Activated T-helper 1 cell treated with anti-CD3 and anti-CD28 coated beads, Interleukin-2, amount 50 U/mL, for 16 hours (primary cell): ENCODE data around the gene TMEM94.

Source experiments
- DNase-seq, 2 donors: peaks; one replicate each; pipeline ENCODE4 v3.0.0-alpha.2; 2020; ENCODE audit warnings: low read depth in 1 of 2, low spot score in 1 of 2

TMEM94 gene

DNA sequence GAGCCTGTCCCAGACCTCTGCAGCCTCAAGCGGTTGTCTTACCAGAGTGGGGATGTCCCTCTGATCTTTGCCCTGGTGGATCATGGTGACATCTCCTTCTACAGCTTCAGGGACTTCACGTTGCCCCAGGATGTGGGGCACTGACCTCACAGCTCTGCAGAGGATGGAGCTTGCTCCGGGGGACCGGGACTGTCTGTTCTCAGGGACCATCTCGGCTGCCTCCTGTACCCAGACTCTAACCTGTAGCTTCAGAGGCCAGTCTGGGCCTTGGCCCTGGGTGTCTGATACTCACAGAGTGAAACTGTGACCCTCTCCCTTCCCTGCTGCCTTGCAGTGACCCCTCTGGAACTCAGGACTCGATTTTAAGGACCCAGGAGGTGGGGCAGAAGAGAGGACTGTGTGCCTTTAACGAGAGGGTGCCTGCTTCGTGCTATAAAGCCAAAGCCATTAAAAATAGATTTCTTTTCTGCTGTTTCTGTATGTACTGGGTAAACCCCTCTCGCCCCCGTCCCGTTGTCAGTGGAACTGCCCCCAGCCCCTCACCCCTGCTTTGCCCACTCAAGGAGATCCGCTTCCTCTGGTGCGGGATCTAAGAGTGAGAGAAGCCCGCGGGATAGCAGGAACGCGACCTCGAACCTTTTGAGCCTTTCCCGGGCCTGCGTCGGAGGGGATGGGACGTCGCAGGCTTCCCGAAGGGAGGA, 68.0 kb downstream of the TMEM94 start:
- DNase-seq, result no peak

DNA sequence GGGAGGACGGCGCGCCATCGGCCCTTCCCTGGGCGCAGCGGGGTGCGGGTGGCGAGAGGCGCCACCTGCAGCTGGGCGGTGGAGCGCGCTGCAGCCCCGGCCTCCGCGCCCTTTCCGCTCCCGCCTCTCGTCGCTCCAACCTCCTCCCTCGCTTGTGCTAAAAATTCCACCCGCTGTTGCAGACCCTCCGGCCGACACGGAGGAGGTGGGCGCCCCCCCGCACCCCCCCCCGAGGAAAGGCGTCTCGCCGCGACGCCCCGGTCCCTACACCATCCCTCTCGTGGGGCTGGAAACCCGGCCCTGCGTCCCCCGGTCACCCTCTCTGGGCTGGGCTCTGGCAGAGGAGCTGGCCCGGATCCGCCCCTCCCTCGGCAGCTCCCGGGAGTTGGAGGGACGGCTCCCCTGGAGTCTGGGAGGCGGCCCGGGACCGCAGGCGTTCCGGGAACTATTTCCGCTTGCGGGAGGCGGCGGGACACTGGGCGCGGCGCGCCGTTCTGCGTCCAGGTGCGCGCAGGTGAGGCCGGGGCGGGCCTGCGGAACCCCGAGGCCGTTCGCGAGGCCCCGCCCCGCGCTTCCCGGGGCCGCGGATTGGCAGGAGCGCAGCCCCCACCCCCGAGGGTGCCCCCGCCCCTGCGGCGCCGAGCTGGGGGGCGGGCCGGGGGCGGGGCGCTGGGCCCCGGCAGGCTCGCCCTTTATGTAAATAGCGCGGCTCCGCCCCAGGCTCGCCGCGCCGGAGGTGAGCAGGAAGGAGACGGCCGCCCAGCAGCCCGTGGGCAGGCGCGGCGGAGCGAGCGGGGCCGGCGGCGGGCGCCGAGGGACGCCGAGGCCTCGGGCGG, 68.8 kb downstream of the TMEM94 start, which contains the start of gene LLGL2:
LLGL2 (plus strand) TSS at position 728 of the 836 bp plus-strand sequence. CDS start 17,730 bp downstream, outside the sequence.
- DNase-seq, result peak; percentile 67 to 79

DNA sequence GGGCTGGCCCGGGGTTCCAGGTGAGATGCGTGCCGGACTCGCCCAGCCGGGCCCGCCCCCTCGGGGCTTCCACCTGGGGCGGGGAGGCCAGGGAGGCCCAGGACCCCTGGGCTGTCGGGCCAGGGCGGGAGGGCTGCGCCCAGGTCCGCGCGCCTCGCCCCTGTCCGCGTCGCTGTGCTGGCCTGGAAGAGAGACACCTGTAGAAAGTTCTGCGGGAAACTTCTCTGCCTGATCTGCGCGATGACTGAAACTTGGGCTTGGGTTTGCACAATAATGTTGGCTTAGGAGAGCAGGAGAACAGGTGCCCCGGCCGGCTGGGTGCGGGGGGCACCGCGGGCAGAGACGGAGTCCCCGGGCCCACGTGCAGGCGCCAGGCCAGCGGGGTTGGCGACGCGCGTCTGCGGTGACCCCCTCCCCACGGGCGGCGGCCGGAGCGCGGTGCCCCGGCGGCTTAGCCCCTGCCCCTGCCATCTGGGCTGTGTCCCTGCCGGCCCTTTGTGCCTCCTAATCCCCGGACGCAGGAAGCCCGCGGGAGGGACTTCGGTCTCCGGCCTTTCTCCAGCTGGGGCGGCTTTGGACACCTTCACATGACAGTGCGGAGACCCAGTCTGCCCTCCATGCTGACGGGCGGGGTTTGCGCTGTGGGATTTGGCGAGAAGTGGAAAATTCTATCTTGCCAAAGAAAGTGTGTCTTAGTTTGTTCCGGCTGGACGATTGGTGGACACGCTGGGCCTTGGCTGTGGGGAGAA, 69.5 kb downstream of the TMEM94 start:
- DNase-seq, result no peak

DNA sequence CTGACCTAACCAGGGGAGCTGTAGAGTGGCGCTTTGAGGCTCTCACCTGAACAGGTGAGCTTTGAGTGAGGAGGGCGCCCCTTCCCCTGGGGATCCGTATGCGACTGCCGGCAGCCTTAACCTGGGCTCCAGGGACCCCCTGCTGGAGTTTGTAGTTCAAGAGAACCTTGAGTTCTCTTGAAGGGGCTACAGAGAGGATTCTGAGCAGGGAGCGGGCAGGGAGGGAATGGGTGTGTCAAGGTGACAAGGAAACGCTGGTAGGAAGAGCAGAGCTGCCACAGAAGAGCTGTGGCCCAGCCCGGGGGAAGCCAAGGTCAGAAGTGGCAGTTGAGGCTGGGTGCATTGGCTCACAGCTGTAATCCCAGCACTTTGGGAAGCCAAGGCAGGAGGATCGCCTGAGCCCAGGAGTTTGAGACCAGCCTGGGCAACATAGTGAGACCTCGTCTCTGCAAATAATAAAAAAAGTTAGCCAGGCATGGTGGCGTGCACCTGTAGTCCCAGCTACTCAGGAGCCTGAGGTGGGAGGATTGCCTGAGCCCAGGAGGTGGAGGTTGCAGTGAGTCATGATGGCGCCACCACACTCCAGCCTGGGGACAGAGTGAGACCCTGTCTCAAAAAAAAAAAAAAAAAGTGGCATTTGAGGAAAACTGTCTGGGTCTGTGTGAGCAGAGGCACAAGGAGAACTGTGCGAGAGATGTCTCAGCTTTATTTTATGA, 70.3 kb downstream of the TMEM94 start:
- DNase-seq, result no peak

DNA sequence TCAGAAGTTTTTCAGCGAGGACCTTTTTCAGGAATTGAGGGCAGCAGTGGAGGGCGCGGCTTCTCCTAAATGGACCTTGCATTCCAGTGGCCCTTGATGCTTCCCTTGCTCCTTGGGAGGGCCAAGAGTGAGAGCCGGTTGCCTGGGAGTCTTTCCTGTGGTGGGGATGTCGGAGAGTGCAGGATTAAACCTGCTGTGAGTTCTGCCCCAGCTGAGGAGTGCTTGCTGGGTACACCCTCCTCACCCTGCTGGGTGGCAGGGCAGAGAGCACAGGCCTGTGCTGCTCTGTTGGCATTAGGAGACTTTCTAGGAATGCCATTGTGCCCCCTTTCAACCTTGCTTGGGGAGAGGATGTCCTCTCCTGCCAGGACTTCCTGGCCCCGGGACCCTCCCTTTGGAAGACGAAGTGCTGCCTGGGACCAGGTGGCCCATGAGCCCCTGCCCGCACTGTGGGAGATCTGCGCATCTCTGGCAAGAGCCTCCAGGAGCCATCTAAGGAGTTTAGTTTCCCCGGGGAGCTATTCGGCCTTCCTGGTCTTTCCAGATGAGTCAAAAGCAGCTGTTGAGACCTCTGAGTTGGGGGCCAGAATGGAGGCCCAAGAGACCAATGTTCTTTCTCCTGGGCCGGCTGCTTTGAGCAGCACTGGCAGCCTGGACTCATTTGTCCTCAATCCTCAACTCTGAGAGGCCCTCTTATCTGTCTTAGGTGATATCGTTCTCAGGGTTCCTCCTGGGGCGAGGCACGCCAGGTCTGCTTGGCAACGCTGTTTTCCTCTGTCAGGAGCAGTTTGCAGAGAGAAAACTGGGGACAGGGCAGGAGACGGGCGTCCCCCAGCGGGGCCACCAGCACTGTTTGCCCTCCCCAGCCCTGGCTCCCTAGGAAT, 74.6 kb downstream of the TMEM94 start:
- DNase-seq, result no peak

DNA sequence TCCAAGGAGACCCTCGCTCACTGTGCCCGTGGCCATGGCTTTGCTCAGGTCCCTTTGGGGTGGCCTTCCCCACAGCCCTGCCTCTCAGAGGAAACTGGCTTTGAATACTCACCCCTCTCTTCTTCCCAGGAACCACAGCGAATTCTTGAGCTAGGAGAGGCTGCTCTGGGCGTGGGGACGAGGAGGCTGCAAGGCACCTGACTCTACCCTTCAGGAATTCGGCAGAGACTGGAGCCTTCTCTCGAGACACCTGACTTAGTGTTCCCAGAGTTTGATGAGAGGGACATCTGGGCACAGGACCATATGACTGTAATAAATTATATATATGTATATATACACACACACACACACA, 75.3 kb downstream of the TMEM94 start:
- DNase-seq, result no peak

DNA sequence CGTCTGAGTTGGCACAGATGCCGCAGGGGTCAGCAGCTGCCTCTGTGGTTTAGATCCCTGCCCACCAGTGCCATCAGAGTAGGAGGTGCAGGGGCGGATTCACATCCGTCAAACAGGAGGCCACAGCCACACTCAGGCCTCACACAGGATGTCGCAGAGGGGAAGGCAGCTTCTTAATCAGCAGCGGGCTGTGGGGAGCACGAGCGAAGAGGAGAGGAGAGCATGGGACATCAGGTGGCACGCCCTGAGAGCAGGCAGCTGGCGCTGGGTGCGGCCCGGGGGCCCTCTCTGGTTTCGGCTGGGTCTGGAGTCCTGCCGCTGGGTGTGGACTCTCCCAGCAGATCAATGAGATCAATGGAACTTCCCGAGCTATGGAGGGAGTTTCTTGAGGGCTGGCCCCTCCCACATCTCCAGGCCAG, 78.7 kb downstream of the TMEM94 start:
- DNase-seq, result peak in 1 of 2 donors; percentile 35

DNA sequence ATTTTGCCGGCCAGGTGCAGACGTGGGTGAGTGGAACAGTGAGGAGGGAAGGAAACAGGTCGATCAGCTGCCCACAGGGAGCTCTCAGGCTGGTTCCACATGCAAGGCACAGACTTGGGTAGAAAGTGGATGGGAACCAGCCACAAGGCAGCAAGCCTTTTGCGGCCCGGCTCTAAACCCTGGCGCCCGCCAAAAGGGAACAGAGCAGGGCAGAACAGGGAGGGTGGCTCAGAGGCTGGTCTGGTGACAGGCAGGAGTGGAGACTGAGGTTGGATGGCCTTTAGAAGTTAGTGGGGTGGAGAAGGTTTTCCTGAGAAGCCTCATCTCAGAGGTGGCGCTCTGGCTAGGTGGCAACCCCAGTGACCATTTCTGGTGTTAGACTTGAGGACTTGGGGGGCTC, 79.4 kb downstream of the TMEM94 start:
- DNase-seq, result no peak

DNA sequence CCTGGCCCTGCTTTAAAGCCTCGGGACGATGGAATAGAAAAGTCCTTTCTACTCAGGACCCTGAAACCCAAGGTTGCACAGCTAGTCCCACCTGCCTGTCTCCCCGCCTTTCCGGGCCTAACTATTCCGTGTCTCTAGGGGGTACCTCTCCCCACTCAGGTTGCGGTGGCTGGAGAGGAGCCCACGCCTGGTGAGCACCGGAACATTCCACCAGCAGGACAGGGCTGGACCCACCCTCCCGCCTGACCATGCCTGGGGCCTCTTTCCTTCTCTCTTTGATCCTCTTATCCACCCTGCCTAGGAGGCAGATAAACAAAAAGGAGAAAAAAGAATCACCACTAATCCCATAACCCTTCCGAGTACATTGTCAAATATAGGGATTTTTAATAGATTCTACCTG, 79.9 kb downstream of the TMEM94 start:
- no peak for DNase-seq

DNA sequence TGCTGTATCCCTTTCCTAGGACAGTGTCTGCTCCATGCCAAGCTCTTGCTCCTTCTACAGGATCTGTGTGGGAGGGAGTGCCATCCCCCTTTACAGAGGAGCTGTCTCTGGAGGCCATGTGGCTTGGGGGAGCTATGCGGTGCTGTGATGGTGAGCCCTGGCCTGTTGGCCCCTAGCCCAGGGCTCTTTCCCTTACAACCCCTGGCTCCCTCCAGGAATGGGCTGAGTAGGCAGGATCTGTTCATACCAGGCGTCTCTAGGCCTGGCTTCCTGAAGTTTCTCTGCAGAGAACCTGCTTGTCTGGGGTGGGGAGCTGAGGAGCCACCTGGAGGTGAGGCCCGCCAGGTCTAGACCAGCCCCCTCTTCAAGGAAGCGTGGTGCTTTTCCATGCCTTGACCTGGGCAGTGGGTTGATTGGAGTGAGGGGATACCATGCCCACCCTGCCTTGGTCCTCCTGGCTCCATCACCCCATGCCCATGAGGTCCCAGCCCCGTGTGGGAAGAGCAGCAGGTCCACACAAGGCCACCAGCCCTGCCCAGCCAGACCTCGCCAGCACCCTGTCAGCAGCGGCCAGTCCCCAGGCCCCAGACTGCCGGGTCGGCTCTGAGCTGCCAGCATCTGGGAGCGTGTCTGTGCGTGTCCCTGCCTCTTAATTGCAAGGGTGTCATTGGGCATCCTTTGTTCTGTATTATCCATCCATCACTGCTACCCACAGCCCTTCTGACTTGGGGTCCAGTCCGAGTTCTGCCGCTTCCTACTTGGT, 83.7 kb downstream of the TMEM94 start:
- no peak for DNase-seq

DNA sequence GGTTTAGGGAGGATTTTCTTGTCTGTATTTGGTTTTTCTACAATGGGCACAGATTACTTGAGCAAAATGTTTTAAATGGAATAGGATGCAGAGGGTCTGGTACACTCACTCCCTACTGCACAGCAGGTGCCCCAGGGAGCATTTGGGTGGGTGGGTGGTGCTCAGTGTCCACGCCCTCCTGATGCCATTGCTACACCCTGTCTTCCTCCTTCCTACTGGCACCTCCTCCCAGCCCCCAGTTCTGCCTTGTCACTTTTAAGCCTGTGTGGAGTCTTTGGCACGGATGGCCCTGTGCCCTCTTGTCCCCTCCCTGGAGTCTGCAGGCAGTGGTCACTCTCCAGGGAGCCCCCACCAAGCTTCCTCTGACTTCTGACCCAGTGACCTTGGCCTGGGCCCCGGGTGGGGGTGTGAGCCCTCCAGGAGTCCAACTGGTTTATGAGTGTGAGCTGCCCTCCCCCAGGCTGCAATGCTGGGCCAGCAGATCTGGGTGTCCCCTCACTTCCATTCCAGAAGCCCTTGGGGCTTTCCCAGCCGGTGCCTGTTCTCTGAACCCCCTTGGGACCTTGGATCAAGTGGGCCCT, 84.6 kb downstream of the TMEM94 start:
- DNase-seq, result no peak

DNA sequence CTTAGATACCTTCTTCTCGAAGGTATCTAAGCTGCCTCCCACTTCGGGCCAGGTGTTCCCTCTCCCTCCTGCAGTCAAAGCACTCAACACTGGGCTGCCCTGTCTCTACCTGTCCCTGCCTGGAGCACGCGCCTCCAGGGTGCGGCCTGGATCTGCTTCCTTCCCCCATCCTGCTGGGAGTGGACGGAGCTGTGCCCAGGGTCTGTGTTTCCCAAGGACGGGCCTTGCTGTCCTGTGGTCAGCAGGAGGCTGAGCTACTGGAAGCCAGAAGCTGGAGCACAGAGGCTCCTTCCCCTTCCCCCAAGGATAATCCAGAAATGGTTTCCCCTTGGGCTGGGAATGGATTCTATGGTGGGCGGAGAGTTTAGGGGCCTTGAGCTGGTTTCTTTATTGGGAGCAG, 85.8 kb downstream of the TMEM94 start:
- no peak for DNase-seq

DNA sequence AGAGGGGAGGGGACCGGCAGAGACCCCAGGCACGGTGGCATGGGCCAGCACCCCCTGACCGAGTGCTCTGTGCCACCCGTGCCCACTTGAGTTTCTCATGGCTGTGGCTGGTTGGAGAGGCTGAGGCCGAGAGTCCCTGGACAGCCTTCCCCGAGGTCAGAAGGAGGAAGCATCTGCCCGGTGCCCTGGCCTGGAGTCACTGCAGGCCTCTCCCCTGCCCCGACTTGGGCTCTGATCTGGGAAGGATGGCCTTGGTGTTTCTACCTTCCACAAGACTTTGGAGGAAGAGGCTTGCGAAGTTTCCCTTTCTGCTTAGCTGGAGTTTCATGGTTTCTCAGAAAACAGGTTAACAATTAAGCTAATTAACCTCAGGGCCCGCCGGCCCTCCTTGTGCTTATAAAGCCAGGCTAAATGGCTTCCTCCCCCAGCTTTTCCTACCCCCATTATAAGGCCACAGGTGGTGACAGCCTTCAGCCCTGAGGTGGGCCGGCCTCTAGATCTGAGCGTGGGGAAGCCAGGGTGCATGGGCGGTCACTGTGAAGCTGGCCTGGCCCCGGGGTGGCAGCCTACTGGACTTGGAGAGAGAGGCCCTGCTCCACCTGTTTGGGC, 86.4 kb downstream of the TMEM94 start:
- no peak for DNase-seq

DNA sequence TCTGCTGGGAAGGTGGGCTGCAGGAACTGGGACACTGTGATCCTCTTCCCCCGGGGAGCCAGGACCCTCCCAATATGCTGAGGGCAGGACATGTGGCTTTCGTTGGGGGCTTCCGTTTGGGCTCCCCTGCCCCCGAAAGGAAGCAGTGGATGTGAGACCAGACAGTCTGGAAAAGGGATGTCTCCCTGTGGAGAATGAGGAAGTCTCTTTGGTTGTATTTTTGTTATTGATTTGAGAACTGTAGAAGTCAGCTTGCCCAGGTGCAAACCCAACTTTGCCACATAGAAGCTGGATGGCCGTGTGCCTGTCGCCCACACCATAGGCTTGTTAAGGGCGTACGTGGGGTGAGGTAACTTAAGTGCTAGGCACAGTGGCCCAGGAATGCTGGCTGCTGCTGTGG, 87.8 kb downstream of the TMEM94 start:
- DNase-seq, result no peak

DNA sequence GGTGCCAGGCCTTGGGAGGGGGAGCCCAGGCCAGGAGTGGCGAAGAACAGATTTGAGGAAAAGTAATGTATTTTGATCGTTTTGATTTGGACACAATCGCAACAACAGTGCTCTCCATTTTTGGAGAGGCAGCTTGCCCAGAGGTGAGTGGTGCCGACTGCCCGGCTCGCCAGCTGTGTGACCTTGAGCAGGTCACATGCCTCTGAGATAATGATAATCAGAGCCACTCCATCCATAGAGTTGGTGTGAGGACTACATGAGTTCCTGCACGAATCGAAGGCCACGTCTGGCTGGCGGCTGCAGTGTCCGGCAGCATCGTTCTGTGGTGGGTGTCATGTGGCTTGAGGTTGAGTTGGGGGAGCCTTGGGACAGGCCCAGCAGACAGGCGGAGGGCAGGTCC, 89.7 kb downstream of the TMEM94 start:
- no peak for DNase-seq

DNA sequence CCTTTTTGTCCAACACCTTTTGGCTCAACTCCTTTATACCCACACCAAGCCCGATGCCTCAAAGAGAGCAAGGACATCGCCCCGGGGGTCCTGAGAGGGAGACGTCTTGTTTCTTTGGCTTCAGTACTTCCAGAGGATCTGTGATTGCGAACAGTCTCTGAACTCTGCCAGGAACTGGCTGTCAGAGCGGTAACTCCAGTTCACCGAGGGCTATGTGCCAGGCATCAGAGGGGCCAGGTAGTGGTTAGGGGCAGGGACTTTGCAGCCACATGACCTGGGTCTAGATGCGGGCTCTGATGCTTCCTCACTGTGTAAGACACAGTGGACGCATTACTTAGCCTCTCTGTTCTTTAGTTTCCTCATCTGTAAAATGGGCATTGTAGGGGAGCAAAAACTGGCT, 90.7 kb downstream of the TMEM94 start:
- DNase-seq, result no peak

DNA sequence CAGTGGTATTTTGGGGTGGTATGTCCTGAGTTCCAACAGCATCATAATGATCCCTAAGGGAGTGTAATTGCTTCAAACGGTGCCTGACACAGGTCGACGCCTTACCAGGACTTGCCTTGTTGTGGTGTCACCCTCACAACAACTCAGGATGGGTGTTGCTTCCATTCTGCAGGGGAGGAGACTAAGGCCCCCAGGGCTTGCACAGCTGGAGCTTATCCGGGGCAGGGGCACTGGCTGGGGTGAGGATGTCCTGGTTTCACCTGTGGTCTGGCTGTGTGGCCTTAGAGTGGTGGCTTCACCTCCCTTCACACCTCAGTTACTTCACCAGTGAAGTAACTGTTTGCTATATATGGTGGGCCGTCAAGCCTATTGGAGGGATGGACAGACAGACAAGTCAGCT, 92.4 kb downstream of the TMEM94 start:
- no peak for DNase-seq
